Ishikawa (cell line): ENCODE results near the gene POLR3A.

Experiments
- EGR1 ChIP-seq: IDR thresholded peaks from 2 replicates; pipeline ENCODE4 v1.6.1; 2012
- EP300 ChIP-seq: IDR thresholded peaks from 2 replicates; pipeline ENCODE4 v1.6.1; 2012; ENCODE audit warnings: borderline replicate concordance
- TAF1 ChIP-seq: IDR thresholded peaks from 2 replicates; pipeline ENCODE4 v1.6.1; 2012; ENCODE audit warnings: low read depth, mild to moderate bottlenecking
- TEAD4 ChIP-seq: IDR thresholded peaks from 2 replicates; pipeline ENCODE4 v1.6.1; 2012
- TF ChIP-seq, protein P1 (sequence below): IDR thresholded peaks from 2 replicates; pipeline ENCODE4 v1.6.1; 2012; ENCODE audit warnings: low read depth, mild to moderate bottlenecking
- TF ChIP-seq, protein P2 (sequence below): IDR thresholded peaks from 2 replicates; pipeline ENCODE4 v1.6.1; 2012

DNA sequence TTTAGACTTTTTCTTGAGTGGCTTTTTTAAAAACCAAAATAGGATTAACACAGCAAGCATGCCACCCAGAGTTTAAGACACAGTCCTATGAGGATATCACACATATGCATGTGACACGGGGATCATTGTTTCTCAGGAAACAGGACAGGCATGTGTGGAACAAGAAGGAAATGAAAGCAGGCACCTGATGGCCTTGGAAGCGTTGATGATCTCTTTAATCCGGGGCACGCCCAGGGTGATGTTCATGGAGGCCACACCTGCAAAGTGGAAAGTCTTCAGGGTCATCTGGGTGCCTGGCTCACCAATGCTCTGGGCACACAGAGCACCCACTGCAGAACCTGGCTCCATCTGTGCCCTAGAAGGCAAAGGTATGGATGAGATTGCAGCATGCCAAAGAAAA lies 44.3 kb downstream of the POLR3A start:
- TF ChIP-seq TEAD4 (no peak), EP300 (no peak), EGR1 (no peak), TAF1 (no peak)
- TF ChIP-seq, protein P1, sequence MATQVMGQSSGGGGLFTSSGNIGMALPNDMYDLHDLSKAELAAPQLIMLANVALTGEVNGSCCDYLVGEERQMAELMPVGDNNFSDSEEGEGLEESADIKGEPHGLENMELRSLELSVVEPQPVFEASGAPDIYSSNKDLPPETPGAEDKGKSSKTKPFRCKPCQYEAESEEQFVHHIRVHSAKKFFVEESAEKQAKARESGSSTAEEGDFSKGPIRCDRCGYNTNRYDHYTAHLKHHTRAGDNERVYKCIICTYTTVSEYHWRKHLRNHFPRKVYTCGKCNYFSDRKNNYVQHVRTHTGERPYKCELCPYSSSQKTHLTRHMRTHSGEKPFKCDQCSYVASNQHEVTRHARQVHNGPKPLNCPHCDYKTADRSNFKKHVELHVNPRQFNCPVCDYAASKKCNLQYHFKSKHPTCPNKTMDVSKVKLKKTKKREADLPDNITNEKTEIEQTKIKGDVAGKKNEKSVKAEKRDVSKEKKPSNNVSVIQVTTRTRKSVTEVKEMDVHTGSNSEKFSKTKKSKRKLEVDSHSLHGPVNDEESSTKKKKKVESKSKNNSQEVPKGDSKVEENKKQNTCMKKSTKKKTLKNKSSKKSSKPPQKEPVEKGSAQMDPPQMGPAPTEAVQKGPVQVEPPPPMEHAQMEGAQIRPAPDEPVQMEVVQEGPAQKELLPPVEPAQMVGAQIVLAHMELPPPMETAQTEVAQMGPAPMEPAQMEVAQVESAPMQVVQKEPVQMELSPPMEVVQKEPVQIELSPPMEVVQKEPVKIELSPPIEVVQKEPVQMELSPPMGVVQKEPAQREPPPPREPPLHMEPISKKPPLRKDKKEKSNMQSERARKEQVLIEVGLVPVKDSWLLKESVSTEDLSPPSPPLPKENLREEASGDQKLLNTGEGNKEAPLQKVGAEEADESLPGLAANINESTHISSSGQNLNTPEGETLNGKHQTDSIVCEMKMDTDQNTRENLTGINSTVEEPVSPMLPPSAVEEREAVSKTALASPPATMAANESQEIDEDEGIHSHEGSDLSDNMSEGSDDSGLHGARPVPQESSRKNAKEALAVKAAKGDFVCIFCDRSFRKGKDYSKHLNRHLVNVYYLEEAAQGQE: no peak
- TF ChIP-seq, protein P2, sequence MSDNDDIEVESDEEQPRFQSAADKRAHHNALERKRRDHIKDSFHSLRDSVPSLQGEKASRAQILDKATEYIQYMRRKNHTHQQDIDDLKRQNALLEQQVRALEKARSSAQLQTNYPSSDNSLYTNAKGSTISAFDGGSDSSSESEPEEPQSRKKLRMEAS: no peak
